Heart left ventricle (tissue), 11 donors: ENCODE measurements around the gene ZSWIM2. TPM values are rescaled to one million over a fixed set of nuclear protein-coding genes. Genes with fewer than 3 reads are reported as not detected.

Experiments used
- polyA plus RNA-seq, 2 donors: library from polyadenylated mRNA; stranded (reverse); fragments of 200-250 nt; gene quantifications; one replicate each; pipeline ENCODE4 v1.2.3, GENCODE V29; 2013
- total RNA-seq, 9 donors: library from RNA; depleted of rRNA in 2 of 9; stranded (reverse); fragments of >200 nt in 2 of 9; fragmentation: NEBNext Ultra II Directional in 3 of 9; extraction: Animal tissue kit (Norgen Biotek cat#: 25700) in 3 of 9; gene quantifications; one replicate each; pipeline versions ENCODE4 v1.1.0 to v1.2.4, GENCODE V29; 2016 to 2023
- donor health status: ischemic (EF 13 %, LVEDD 7.1; RV severe dilation, severe dysfunction).
- donor health status: healthy with polysubstance abuse.
- donor health status: DM: no; HTN: yes; CAD: no.
- donor health status: DM: no; HTN: no; CAD: no.
- donor health status: ischemic (EF 25% LVEDD 5.7; RV mildly dilated, moderate dysfunction).
- donor health status: healthy.
- donor health status: DM: yes; HTN: yes; CAD: no.
- donor health status: PGD.
- donor health status: nonischemic (EF 23%, LVEDD 6.1; RV moderate dilation, normal function).

The ZSWIM2 gene
- total and polyA plus RNA-seq, 11 donors, result not detected

Other genes with a start within 250 kb of the ZSWIM2 start
- gene FAM171B, start 155.1 kb downstream of the ZSWIM2 start, total RNA-seq, result 1 to 10 TPM; 1.0 to 4.2 (median 2.7) TPM
- under 1 TPM; 0.34 to 0.73 TPM for gene FAM171B, start 155.1 kb downstream of the ZSWIM2 start, polyA plus RNA-seq